Ishikawa (cell line): ENCODE data around the gene TARBP1.

ENCODE experiments used
- CEBPB ChIP-seq: IDR thresholded peaks from 2 replicates; pipeline ENCODE4 v1.6.1; 2012
- CREB1 ChIP-seq: IDR thresholded peaks from 2 replicates; pipeline ENCODE4 v1.6.1; 2012; ENCODE audit warnings: low read depth
- EGR1 ChIP-seq: IDR thresholded peaks from 2 replicates; pipeline ENCODE4 v1.6.1; 2012
- EP300 ChIP-seq: IDR thresholded peaks from 2 replicates; pipeline ENCODE4 v1.6.1; 2012; ENCODE audit warnings: borderline replicate concordance
- FOXM1 ChIP-seq: IDR thresholded peaks from 2 replicates; pipeline ENCODE4 v1.6.1; 2012; ENCODE audit warnings: low read depth, borderline replicate concordance
- MAX ChIP-seq: IDR thresholded peaks from 2 replicates; pipeline ENCODE4 v1.6.1; 2012
- NFIC ChIP-seq: IDR thresholded peaks from 2 replicates; pipeline ENCODE4 v1.6.1; 2012
- RAD21 ChIP-seq: IDR thresholded peaks from 2 replicates; pipeline ENCODE4 v1.6.1; 2012; ENCODE audit warnings: low read depth
- REST ChIP-seq: IDR thresholded peaks from 2 replicates; pipeline ENCODE4 v1.6.1; 2012; ENCODE audit warnings: low read depth, mild to moderate bottlenecking
- TAF1 ChIP-seq: IDR thresholded peaks from 2 replicates; pipeline ENCODE4 v1.6.1; 2012; ENCODE audit warnings: low read depth, mild to moderate bottlenecking
- TCF12 ChIP-seq: IDR thresholded peaks from 2 replicates; pipeline ENCODE4 v1.6.1; 2012; ENCODE audit warnings: low read depth
- TEAD4 ChIP-seq: IDR thresholded peaks from 2 replicates; pipeline ENCODE4 v1.6.1; 2012
- USF1 ChIP-seq: IDR thresholded peaks from 2 replicates; pipeline ENCODE4 v1.6.1; 2012
- YY1 ChIP-seq: IDR thresholded peaks from 2 replicates; pipeline ENCODE4 v1.6.1; 2012; ENCODE audit warnings: low read depth
- ZBTB7A ChIP-seq: IDR thresholded peaks from 2 replicates; pipeline ENCODE4 v1.6.1; 2012; ENCODE audit warnings: low read depth

Gene TARBP1

GRCh38 chr1:234490793-234491479, 12.0 kb upstream of the TARBP1 start:
- no peak for TF ChIP-seq TCF12
- no peak for TF ChIP-seq USF1
- TF ChIP-seq REST: no peak
- TF ChIP-seq TEAD4: no peak
- TF ChIP-seq YY1: no peak
- TF ChIP-seq NFIC: no peak
- no peak for TF ChIP-seq ZBTB7A
- no peak for TF ChIP-seq RAD21
- TF ChIP-seq EP300: no peak
- TF ChIP-seq CREB1: no peak
- no peak for TF ChIP-seq MAX
- TF ChIP-seq FOXM1: no peak
- TF ChIP-seq EGR1: no peak
- TF ChIP-seq TAF1: no peak

- TF ChIP-seq YY1: no peak
- TF ChIP-seq CREB1: no peak
- TF ChIP-seq TEAD4: no peak
- TF ChIP-seq USF1: no peak
- TF ChIP-seq FOXM1: no peak
- no peak for TF ChIP-seq NFIC
- no peak for TF ChIP-seq TAF1
- TF ChIP-seq REST: no peak
- no peak for TF ChIP-seq CEBPB
- TF ChIP-seq MAX: no peak
- TF ChIP-seq ZBTB7A: no peak
- no peak for TF ChIP-seq EGR1
- no peak for TF ChIP-seq EP300
- no peak for TF ChIP-seq RAD21
- no peak for TF ChIP-seq TCF12
These were observed 10.7 kb upstream of the TARBP1 start for GRCh38 chr1:234489698-234490077.

- TF ChIP-seq TEAD4: no peak
- no peak for TF ChIP-seq CREB1
- no peak for TF ChIP-seq CEBPB
- TF ChIP-seq RAD21: no peak
- TF ChIP-seq USF1: no peak
- TF ChIP-seq ZBTB7A: no peak
- no peak for TF ChIP-seq TAF1
- TF ChIP-seq FOXM1: no peak
- TF ChIP-seq TCF12: no peak
- TF ChIP-seq EP300: no peak
- TF ChIP-seq MAX: no peak
- TF ChIP-seq YY1: no peak
- no peak for TF ChIP-seq REST
- TF ChIP-seq NFIC: no peak
- TF ChIP-seq EGR1: no peak
These were observed 10.2 kb upstream of the TARBP1 start for GRCh38 chr1:234489007-234489697.
